Stimulated activated CD4-positive, alpha-beta T cell treated with anti-CD3 and anti-CD28 coated beads, Interleukin-4, amount 100 ng/mL, for 48 hours (primary cell): Measurements from ENCODE around the gene ZC3H14.
A peak's percentile ranks its signal among the peaks of the same experiment; 100 is the strongest.

ENCODE experiments used
- DNase-seq, 2 donors: peaks; one replicate each; pipeline ENCODE4 v3.0.0-alpha.2; 2020; ENCODE audit warnings: low read depth in 2 of 2

The ZC3H14 gene

GRCh38 chr14:88551094-88551870 is 11.6 kb upstream of the ZC3H14 start:
- DNase-seq: peak; percentile 49 to 51

- DNase-seq: no peak
Observed at GRCh38 chr14:88551980-88552431, 10.8 kb upstream of the ZC3H14 start.

GRCh38 chr14:88552876-88553275 is 10.0 kb upstream of the ZC3H14 start:
- no peak for DNase-seq

GRCh38 chr14:88553886-88554456 is 8.9 kb upstream of the ZC3H14 start:
- DNase-seq: no peak

GRCh38 chr14:88554457-88555286 is 8.2 kb upstream of the ZC3H14 start, which contains the start of gene PTPN21:
Gene PTPN21 (minus strand): TSS chr14:88555007. CDS start chr14:88550417, 4,590 bp downstream.
- DNase-seq: no peak

GRCh38 chr14:88556581-88556980 is 6.3 kb upstream of the ZC3H14 start:
- no peak for DNase-seq

GRCh38 chr14:88559852-88560251 is 3.0 kb upstream of the ZC3H14 start:
- no peak for DNase-seq

GRCh38 chr14:88562532-88562830 is 356 bp upstream of the ZC3H14 start:
- no peak for DNase-seq

GRCh38 chr14:88563845-88564244 is 1.0 kb downstream of the ZC3H14 start:
- no peak for DNase-seq

GRCh38 chr14:88565427-88565826 is 2.6 kb downstream of the ZC3H14 start:
- DNase-seq: no peak

- no peak for DNase-seq
Observed at GRCh38 chr14:88568196-88568595, 5.4 kb downstream of the ZC3H14 start.

- DNase-seq: no peak
Observed at GRCh38 chr14:88572117-88572516, 9.3 kb downstream of the ZC3H14 start.

- no peak for DNase-seq
Observed at GRCh38 chr14:88576222-88576621, 13.4 kb downstream of the ZC3H14 start.

- DNase-seq: no peak
Observed at GRCh38 chr14:88584451-88584850, 21.6 kb downstream of the ZC3H14 start.

GRCh38 chr14:88588081-88588480 is 25.2 kb downstream of the ZC3H14 start:
- DNase-seq: no peak

- no peak for DNase-seq
Observed at GRCh38 chr14:88590173-88590572, 27.3 kb downstream of the ZC3H14 start.

- DNase-seq: no peak
Observed at GRCh38 chr14:88592031-88592430, 29.2 kb downstream of the ZC3H14 start.

GRCh38 chr14:88597038-88597437 is 34.2 kb downstream of the ZC3H14 start:
- DNase-seq: no peak

GRCh38 chr14:88597601-88598000 is 34.8 kb downstream of the ZC3H14 start:
- no peak for DNase-seq

- no peak for DNase-seq
Observed at GRCh38 chr14:88598097-88598675, 35.3 kb downstream of the ZC3H14 start.

- DNase-seq: no peak
Observed at GRCh38 chr14:88599326-88599725, 36.5 kb downstream of the ZC3H14 start.

GRCh38 chr14:88599761-88600439 is 37.1 kb downstream of the ZC3H14 start:
- peak; percentile 10 to 33 for DNase-seq
